Muscle layer of duodenum (tissue), 2 donors: ENCODE results near the gene CREG2.
A peak's percentile ranks its signal among the peaks of the same experiment; 100 is the strongest.

Experiments
- H3K27ac ChIP-seq: one replicate; pipeline ENCODE4 v1.7.0; 2013; ENCODE audit warnings: mild to moderate bottlenecking, low read length
- H3K27me3 ChIP-seq: one replicate; pipeline ENCODE4 v1.7.0; 2013; ENCODE audit warnings: low read depth, mild to moderate bottlenecking, control low read depth, low read length
- H3K36me3 ChIP-seq, 2 donors: one replicate each; pipeline ENCODE4 v1.7.0; 2013; ENCODE audit warnings: low read length in 2 of 2, control low read depth in 1 of 2, mild to moderate bottlenecking in 1 of 2; ENCODE audit not compliant: insufficient read depth in 2 of 2, control insufficient read depth in 1 of 2
- H3K4me1 ChIP-seq, 2 donors: one replicate each; pipeline ENCODE4 v1.7.0; 2013; ENCODE audit warnings: low read length in 2 of 2, mild to moderate bottlenecking in 2 of 2, control low read depth in 1 of 2, moderate library complexity in 1 of 2; ENCODE audit not compliant: insufficient read depth in 2 of 2, control insufficient read depth in 1 of 2
- H3K4me3 ChIP-seq, 2 donors: one replicate each; pipeline ENCODE4 v1.7.0; 2013; ENCODE audit warnings: low read length in 2 of 2, low read depth in 1 of 2, mild to moderate bottlenecking in 1 of 2
- H3K9me3 ChIP-seq, 2 donors: one replicate each; pipeline ENCODE4 v1.7.0; 2013; ENCODE audit warnings: low read length in 2 of 2, control low read depth in 1 of 2, mild to moderate bottlenecking in 1 of 2; ENCODE audit not compliant: control insufficient read depth in 1 of 2
- donor health status: healthy.

Gene CREG2

GRCh38 chr2:101387151-101387834 lies at the start of gene CREG2:
Gene CREG2, minus strand, starts transcription at chr2:101387503. Its CDS starts 46 bp downstream, at chr2:101387457.
- Histone ChIP-seq H3K36me3 (no peaks in the 10 kb centered on the region), H3K4me3 (peak within 1 kb of the TSS in 1 of 2 donors; percentile 66), H3K27me3 (peaks cover 16% of the 10 kb centered on the region), H3K9me3 (no peaks in the 10 kb centered on the region), H3K4me1 (peaks cover 0 to 14% of the 10 kb centered on the region in 2 donors), H3K27ac (no peak within 1 kb of the TSS)

GRCh38 chr2:101435001-101435862 lies 47.9 kb upstream of the CREG2 start:
- Histone ChIP-seq H3K9me3 (no peaks in the 10 kb centered on the region), H3K27ac (no peak overlapping the region), H3K36me3 (no peaks in the 10 kb centered on the region), H3K27me3 (no peaks in the 10 kb centered on the region), H3K4me1 (no peaks in the 10 kb centered on the region), H3K4me3 (no peak overlapping the region)

- Histone ChIP-seq H3K9me3 (no peaks in the 10 kb centered on the region), H3K27me3 (no peaks in the 10 kb centered on the region), H3K36me3 (no peaks in the 10 kb centered on the region), H3K27ac (no peak overlapping the region), H3K4me3 (no peak overlapping the region), H3K4me1 (no peaks in the 10 kb centered on the region)
Measured at GRCh38 chr2:101433465-101433864, 46.2 kb upstream of the CREG2 start.

GRCh38 chr2:101432411-101433181 lies 45.3 kb upstream of the CREG2 start:
- Histone ChIP-seq H3K36me3 (no peaks in the 10 kb centered on the region), H3K4me1 (no peaks in the 10 kb centered on the region), H3K4me3 (no peak overlapping the region), H3K27ac (no peak overlapping the region), H3K27me3 (no peaks in the 10 kb centered on the region), H3K9me3 (no peaks in the 10 kb centered on the region)

GRCh38 chr2:101431486-101431885 lies 44.2 kb upstream of the CREG2 start:
- Histone ChIP-seq H3K27ac (no peak overlapping the region), H3K4me3 (no peak overlapping the region), H3K4me1 (no peaks in the 10 kb centered on the region)

GRCh38 chr2:101430156-101430555 lies 42.9 kb upstream of the CREG2 start:
- no peaks in the 10 kb centered on the region for H3K27me3 ChIP-seq
- no peak overlapping the region for H3K27ac ChIP-seq
- H3K4me1 ChIP-seq: no peaks in the 10 kb centered on the region
- no peaks in the 10 kb centered on the region for H3K36me3 ChIP-seq
- no peaks in the 10 kb centered on the region for H3K9me3 ChIP-seq
- no peak overlapping the region for H3K4me3 ChIP-seq

More at GRCh38 chr2:101431486-101431885, 44.2 kb upstream of the CREG2 start:
- no peaks in the 10 kb centered on the region for H3K27me3 ChIP-seq
- no peaks in the 10 kb centered on the region for H3K36me3 ChIP-seq
- H3K9me3 ChIP-seq: no peaks in the 10 kb centered on the region

- no peaks in the 10 kb centered on the region for H3K27me3 ChIP-seq
- no peaks in the 10 kb centered on the region for H3K4me1 ChIP-seq
Measured at GRCh38 chr2:101429453-101429852, 42.1 kb upstream of the CREG2 start.

GRCh38 chr2:101428422-101429176 lies 41.3 kb upstream of the CREG2 start:
- H3K27ac ChIP-seq: no peak overlapping the region
- H3K36me3 ChIP-seq: no peaks in the 10 kb centered on the region
- H3K4me3 ChIP-seq: no peak overlapping the region
- H3K27me3 ChIP-seq: no peaks in the 10 kb centered on the region
- H3K9me3 ChIP-seq: no peaks in the 10 kb centered on the region
- no peaks in the 10 kb centered on the region for H3K4me1 ChIP-seq

More at GRCh38 chr2:101429453-101429852, 42.1 kb upstream of the CREG2 start:
- Histone ChIP-seq H3K36me3 (no peaks in the 10 kb centered on the region), H3K4me3 (no peak overlapping the region), H3K27ac (no peak overlapping the region), H3K9me3 (no peaks in the 10 kb centered on the region)

GRCh38 chr2:101427743-101428142 lies 40.4 kb upstream of the CREG2 start:
- no peaks in the 10 kb centered on the region for H3K4me1 ChIP-seq
- no peaks in the 10 kb centered on the region for H3K9me3 ChIP-seq
- no peaks in the 10 kb centered on the region for H3K36me3 ChIP-seq
- no peak overlapping the region for H3K27ac ChIP-seq
- no peaks in the 10 kb centered on the region for H3K27me3 ChIP-seq
- H3K4me3 ChIP-seq: no peak overlapping the region

- no peaks in the 10 kb centered on the region for H3K4me1 ChIP-seq
- H3K4me3 ChIP-seq: no peak overlapping the region
- H3K36me3 ChIP-seq: no peaks in the 10 kb centered on the region
- no peaks in the 10 kb centered on the region for H3K27me3 ChIP-seq
- no peak overlapping the region for H3K27ac ChIP-seq
- no peaks in the 10 kb centered on the region for H3K9me3 ChIP-seq
Measured at GRCh38 chr2:101427240-101427639, 39.9 kb upstream of the CREG2 start.
